Astrocyte (in vitro differentiated cells and primary cell): ENCODE data around the gene EVI5L. TPM values are rescaled to one million over a fixed set of nuclear protein-coding genes. Genes with fewer than 3 reads are reported as not detected.

ENCODE experiments used
- DNase-seq: peaks from one replicate; pipeline ENCODE4 v3.0.0-alpha.2; 2010; ENCODE audit warnings: low read depth
- FAIRE-seq: peaks from 2 replicates; lab custom pipeline; 2011; peaks lifted over from hg19 to GRCh38; lab: Jason Lieb, UNC
- H2AFZ ChIP-seq: 2 replicates; pipeline ENCODE4 v1.6.0; 2012; ENCODE audit warnings: low read depth, low read length, inconsistent platforms
- H3K27ac ChIP-seq: 2 replicates; pipeline ENCODE4 v1.5.1; 2011; ENCODE audit warnings: low read depth, low read length, inconsistent platforms
- H3K27me3 ChIP-seq: 2 replicates; pipeline ENCODE4 v1.6.0; 2011; ENCODE audit warnings: low read length, inconsistent platforms; ENCODE audit not compliant: insufficient read depth
- H3K36me3 ChIP-seq: 2 replicates; pipeline ENCODE4 v1.5.1; 2011; ENCODE audit warnings: low read length, inconsistent platforms; ENCODE audit not compliant: insufficient read depth
- H3K4me1 ChIP-seq: 2 replicates; pipeline ENCODE4 v1.5.1; 2011; ENCODE audit warnings: low read length, inconsistent platforms; ENCODE audit not compliant: insufficient read depth
- H3K4me2 ChIP-seq: 2 replicates; pipeline ENCODE4 v1.6.0; 2012; ENCODE audit warnings: low read length, inconsistent platforms
- H3K4me3 ChIP-seq: 2 replicates; pipeline ENCODE4 v1.5.1; 2011; ENCODE audit warnings: low read depth, mild to moderate bottlenecking, low read length, inconsistent platforms; ENCODE audit not compliant: insufficient read depth
- H3K79me2 ChIP-seq: 2 replicates; pipeline ENCODE4 v1.6.0; 2012; ENCODE audit warnings: mild to moderate bottlenecking, low read length, inconsistent platforms; ENCODE audit not compliant: insufficient read depth
- H3K9ac ChIP-seq: 2 replicates; pipeline ENCODE4 v1.6.0; 2012; ENCODE audit warnings: mild to moderate bottlenecking, low read length, inconsistent platforms
- H3K9me3 ChIP-seq: 2 replicates; pipeline ENCODE4 v1.5.1; 2012; ENCODE audit warnings: low read depth, mild to moderate bottlenecking, low read length, inconsistent platforms; ENCODE audit not compliant: insufficient read depth
- H4K20me1 ChIP-seq: 2 replicates; pipeline ENCODE4 v1.6.0; 2012; ENCODE audit warnings: low read length, inconsistent platforms; ENCODE audit not compliant: insufficient read depth
- H3K27ac Mint-ChIP-seq: one replicate; pipeline ENCODE4 v1.8.0; 2021; ENCODE audit warnings: mild to moderate bottlenecking, mixed read lengths; ENCODE audit not compliant: unreplicated experiment
- H3K27me3 Mint-ChIP-seq: one replicate; pipeline ENCODE4 v1.8.0; 2021; ENCODE audit warnings: low read depth, mixed read lengths; ENCODE audit not compliant: unreplicated experiment
- H3K36me3 Mint-ChIP-seq: one replicate; pipeline ENCODE4 v1.8.0; 2021; ENCODE audit warnings: low read depth, mixed read lengths; ENCODE audit not compliant: unreplicated experiment
- H3K4me1 Mint-ChIP-seq: one replicate; pipeline ENCODE4 v1.8.0; 2021; ENCODE audit warnings: low read depth, mixed read lengths; ENCODE audit not compliant: unreplicated experiment
- H3K4me3 Mint-ChIP-seq: one replicate; pipeline ENCODE4 v1.8.0; 2021; ENCODE audit warnings: mild to moderate bottlenecking, moderate library complexity, mixed read lengths; ENCODE audit not compliant: unreplicated experiment
- H3K9me3 Mint-ChIP-seq: one replicate; pipeline ENCODE4 v1.8.0; 2021; ENCODE audit warnings: mild to moderate bottlenecking, mixed read lengths; ENCODE audit not compliant: unreplicated experiment
- CTCF ChIP-seq: IDR thresholded peaks from 2 replicates; pipeline ENCODE4 v1.5.1; 2011; ENCODE audit warnings: low read depth, mild to moderate bottlenecking, inconsistent platforms, low read length, moderate library complexity; ENCODE audit not compliant: insufficient read depth
- EZH2 ChIP-seq: IDR thresholded peaks from 2 replicates; pipeline ENCODE4 v1.6.1; 2012; ENCODE audit warnings: mild to moderate bottlenecking, low read length, inconsistent platforms; ENCODE audit not compliant: insufficient read depth
- total RNA-seq: library from RNA; stranded (reverse); gene quantifications from 2 replicates; pipeline ENCODE4 v1.2.1, GENCODE V29; 2021

EVI5L gene
- total RNA-seq, 1 donor from 2014 or later, result 22.1 TPM

- Mint-ChIP-seq H3K27me3 (no peaks in the 10 kb centered on the region), H3K36me3 (no peaks in the 10 kb centered on the region), H3K4me3 (no peak overlapping the region), H3K27ac (no peak overlapping the region), H3K9me3 (no peaks in the 10 kb centered on the region), H3K4me1 (peaks cover 3% of the 10 kb centered on the region)
- FAIRE-seq (no peak), DNase-seq (no peak)
- no peak for TF ChIP-seq CTCF
- no peak for TF ChIP-seq EZH2
- no peaks in the 10 kb centered on the region for H3K27me3 ChIP-seq
- no peaks in the 10 kb centered on the region for H3K4me1 ChIP-seq
- no peak overlapping the region for H3K9ac ChIP-seq
- H2AFZ ChIP-seq, result no peak overlapping the region
- peaks cover 22% of the 10 kb centered on the region for H4K20me1 ChIP-seq
- H3K4me3 ChIP-seq, result no peak overlapping the region
- no peaks in the 10 kb centered on the region for H3K9me3 ChIP-seq
- H3K36me3 ChIP-seq, result no peaks in the 10 kb centered on the region
- H3K27ac ChIP-seq, result no peak overlapping the region
- no peaks in the 10 kb centered on the region for H3K79me2 ChIP-seq
- no peak overlapping the region for H3K4me2 ChIP-seq
Measured at GRCh38 chr19:7848779-7849457, 18.9 kb downstream of the EVI5L start.

- TF ChIP-seq CTCF, result no peak
- TF ChIP-seq EZH2, result no peak
- Mint-ChIP-seq H3K4me1 (peaks cover 3% of the 10 kb centered on the region), H3K36me3 (no peaks in the 10 kb centered on the region), H3K27me3 (no peaks in the 10 kb centered on the region), H3K27ac (no peak overlapping the region), H3K9me3 (no peaks in the 10 kb centered on the region), H3K4me3 (no peak overlapping the region)
- Histone ChIP-seq H3K4me3 (no peak overlapping the region), H3K79me2 (no peaks in the 10 kb centered on the region), H4K20me1 (peaks cover 21% of the 10 kb centered on the region), H2AFZ (no peak overlapping the region), H3K4me2 (no peak overlapping the region), H3K27ac (no peak overlapping the region), H3K27me3 (no peaks in the 10 kb centered on the region), H3K36me3 (no peaks in the 10 kb centered on the region), H3K4me1 (no peaks in the 10 kb centered on the region), H3K9ac (no peak overlapping the region), H3K9me3 (no peaks in the 10 kb centered on the region)
- FAIRE-seq (no peak), DNase-seq (no peak)
Measured at GRCh38 chr19:7849631-7849999, 19.6 kb downstream of the EVI5L start.
